ENCODE data around the gene OR6C75. TPM values are rescaled to one million over a fixed set of nuclear protein-coding genes. Genes with fewer than 3 reads are reported as not detected.

Gene OR6C75
- total RNA-seq, 2 experiments from 2014 or later = not detected

DNA sequence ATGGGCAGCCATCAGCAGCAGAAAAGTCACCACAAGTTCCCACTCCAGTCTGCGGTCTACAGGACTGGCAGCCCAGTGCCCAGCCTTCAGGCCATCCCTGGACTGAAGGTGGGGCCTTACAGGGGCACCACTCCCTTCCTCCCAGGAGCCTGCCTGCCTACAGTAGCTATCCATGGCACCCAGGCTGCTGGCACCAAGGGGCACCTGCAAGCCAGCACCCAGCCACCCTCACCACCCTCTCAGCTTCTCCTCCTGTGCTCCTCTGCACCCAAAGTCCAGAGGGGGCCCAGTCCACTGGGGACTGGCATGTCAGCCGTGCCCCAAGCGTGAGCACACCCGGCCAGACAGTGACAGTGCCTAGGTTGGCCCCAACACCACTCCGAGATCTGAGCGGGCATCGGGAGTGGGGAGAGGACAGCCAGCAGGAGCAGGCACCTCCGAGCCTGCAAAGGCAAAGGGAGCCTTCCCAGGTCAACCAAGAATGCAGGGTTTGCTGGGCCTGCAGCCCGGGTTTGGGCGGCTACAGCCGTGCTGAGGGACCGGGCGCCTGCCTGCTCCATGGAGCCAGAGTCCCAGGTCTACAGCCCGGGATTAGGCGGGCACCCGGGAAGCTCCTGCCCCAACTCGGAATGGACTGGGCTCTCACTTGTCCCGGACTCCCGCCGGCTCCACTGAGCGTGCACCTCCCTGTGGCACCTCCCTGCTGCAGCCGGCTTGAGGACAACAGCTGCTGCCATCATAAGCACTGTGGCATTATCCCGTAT lies 29.4 kb downstream of the OR6C75 start:
- no peaks in the 10 kb centered on the region for H3K4me1 ChIP-seq (ENCODE audit: insufficient read depth, low read length, poor library complexity, severe bottlenecking)
- no peak overlapping the region for H3K4me3 ChIP-seq (ENCODE audit: low read depth, low read length, poor library complexity, severe bottlenecking)
- no peaks in the 10 kb centered on the region for H3K9me3 ChIP-seq (ENCODE audit: low read length)
- no peak for DNase-seq (ENCODE audit: low spot score)
- H3K4me2 ChIP-seq (ENCODE audit: low read length) = no peak overlapping the region
- no peak overlapping the region for H3K27ac ChIP-seq (ENCODE audit: low read depth, low read length, poor library complexity, severe bottlenecking)
- ChIA-PET POLR2A (no interaction called here), CTCF (ENCODE audit: unreplicated experiment) (no interaction called here)
- BruUV-seq (replicated peaks) = no TSS peak
- no peaks in the 10 kb centered on the region for H3K9me2 ChIP-seq (ENCODE audit: insufficient read depth, low read length)
- H2AFZ ChIP-seq (ENCODE audit: low read length) = no peak overlapping the region
- TF ChIP-seq EZH2phosphoT487 (IDR thresholded peaks at IDR 0.05; ENCODE audit: borderline replicate concordance, low read depth, low read length) = no peak
- TF ChIP-seq, protein P1, sequence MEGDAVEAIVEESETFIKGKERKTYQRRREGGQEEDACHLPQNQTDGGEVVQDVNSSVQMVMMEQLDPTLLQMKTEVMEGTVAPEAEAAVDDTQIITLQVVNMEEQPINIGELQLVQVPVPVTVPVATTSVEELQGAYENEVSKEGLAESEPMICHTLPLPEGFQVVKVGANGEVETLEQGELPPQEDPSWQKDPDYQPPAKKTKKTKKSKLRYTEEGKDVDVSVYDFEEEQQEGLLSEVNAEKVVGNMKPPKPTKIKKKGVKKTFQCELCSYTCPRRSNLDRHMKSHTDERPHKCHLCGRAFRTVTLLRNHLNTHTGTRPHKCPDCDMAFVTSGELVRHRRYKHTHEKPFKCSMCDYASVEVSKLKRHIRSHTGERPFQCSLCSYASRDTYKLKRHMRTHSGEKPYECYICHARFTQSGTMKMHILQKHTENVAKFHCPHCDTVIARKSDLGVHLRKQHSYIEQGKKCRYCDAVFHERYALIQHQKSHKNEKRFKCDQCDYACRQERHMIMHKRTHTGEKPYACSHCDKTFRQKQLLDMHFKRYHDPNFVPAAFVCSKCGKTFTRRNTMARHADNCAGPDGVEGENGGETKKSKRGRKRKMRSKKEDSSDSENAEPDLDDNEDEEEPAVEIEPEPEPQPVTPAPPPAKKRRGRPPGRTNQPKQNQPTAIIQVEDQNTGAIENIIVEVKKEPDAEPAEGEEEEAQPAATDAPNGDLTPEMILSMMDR (conservative IDR thresholded peaks at IDR 0.05; ENCODE audit: low read length) = no peak
- intact Hi-C loops (cut with micrococcal nuclease; ENCODE audit: unreplicated experiment) = no loop called here
- no peaks in the 10 kb centered on the region for H3K79me2 ChIP-seq (ENCODE audit: insufficient read depth, low read depth, low read length)
- no peaks in the 10 kb centered on the region for H3K36me3 ChIP-seq (ENCODE audit: insufficient read depth, low read length)
- H4K20me1 ChIP-seq (ENCODE audit: insufficient read depth, low read length) = no peaks in the 10 kb centered on the region

- Histone ChIP-seq H3K4me2 (ENCODE audit: low read length) (no peak overlapping the region), H3K4me1 (ENCODE audit: insufficient read depth, low read length, poor library complexity, severe bottlenecking) (no peaks in the 10 kb centered on the region), H3K4me3 (ENCODE audit: low read depth, low read length, poor library complexity, severe bottlenecking) (no peak overlapping the region), H3K79me2 (ENCODE audit: insufficient read depth, low read depth, low read length) (no peaks in the 10 kb centered on the region), H3K9me2 (ENCODE audit: insufficient read depth, low read length) (no peaks in the 10 kb centered on the region), H2AFZ (ENCODE audit: low read length) (no peak overlapping the region), H3K9me3 (ENCODE audit: low read length) (no peaks in the 10 kb centered on the region), H3K36me3 (ENCODE audit: insufficient read depth, low read length) (no peaks in the 10 kb centered on the region), H3K27ac (ENCODE audit: low read depth, low read length, poor library complexity, severe bottlenecking) (no peak overlapping the region), H4K20me1 (ENCODE audit: insufficient read depth, low read length) (no peaks in the 10 kb centered on the region)
- no TSS peak for BruUV-seq (replicated peaks)
- no peak for DNase-seq (ENCODE audit: low spot score)
- CTCF ChIA-PET (ENCODE audit: unreplicated experiment) = no interaction called here
- TF ChIP-seq EZH2phosphoT487 (IDR thresholded peaks at IDR 0.05; ENCODE audit: borderline replicate concordance, low read depth, low read length) = no peak
- TF ChIP-seq, protein P1 (conservative IDR thresholded peaks at IDR 0.05; ENCODE audit: low read length) = no peak
- POLR2A ChIA-PET = no interaction called here
- intact Hi-C loops (cut with micrococcal nuclease; ENCODE audit: unreplicated experiment) = no loop called here
Observed at GRCh38 chr12:55396326-55396725, 33.6 kb downstream of the OR6C75 start.

- Histone ChIP-seq H3K9me3 (ENCODE audit: low read length) (no peaks in the 10 kb centered on the region), H3K4me3 (ENCODE audit: low read depth, low read length, poor library complexity, severe bottlenecking) (no peak within 1 kb of the TSS), H3K36me3 (ENCODE audit: insufficient read depth, low read length) (no peaks in the 10 kb centered on the region), H2AFZ (ENCODE audit: low read length) (no peak within 1 kb of the TSS), H3K4me1 (ENCODE audit: insufficient read depth, low read length, poor library complexity, severe bottlenecking) (no peaks in the 10 kb centered on the region), H3K27ac (ENCODE audit: low read depth, low read length, poor library complexity, severe bottlenecking) (no peak within 1 kb of the TSS), H4K20me1 (ENCODE audit: insufficient read depth, low read length) (no peaks in the 10 kb centered on the region), H3K4me2 (ENCODE audit: low read length) (no peak within 1 kb of the TSS), H3K79me2 (ENCODE audit: insufficient read depth, low read depth, low read length) (no peaks in the 10 kb centered on the region), H3K9me2 (ENCODE audit: insufficient read depth, low read length) (no peaks in the 10 kb centered on the region)
- BruUV-seq (replicated peaks) = no TSS peak
- DNase-seq (ENCODE audit: low spot score) = no peak
- intact Hi-C loops (cut with micrococcal nuclease; ENCODE audit: unreplicated experiment) = no loop called here
- TF ChIP-seq EZH2phosphoT487 (IDR thresholded peaks at IDR 0.05; ENCODE audit: borderline replicate concordance, low read depth, low read length) = no peak
- TF ChIP-seq, protein P1 (conservative IDR thresholded peaks at IDR 0.05; ENCODE audit: low read length) = no peak
- POLR2A ChIA-PET = interaction anchor here (0.7 kb wide), 1 partner anchor 1373 kb away, joined by 5 read pairs; no protein-coding TSS in a partner anchor
- CTCF ChIA-PET (ENCODE audit: unreplicated experiment) = no interaction called here
Observed at GRCh38 chr12:55400229-55400628, 37.5 kb downstream of the OR6C75 start, which contains the start of gene OR6C65. TSS of gene OR6C65 (plus strand) at chr12:55400529. CDS start at chr12:55400529, 0 bp downstream.

All from OCI-LY7 (cell line).